DMS53 treated with DMSO at 0.1 percent for 48 hours (cell line): ENCODE results near the gene ADRB1.

Experiments used
- DNase-seq: peaks from one replicate; lab custom pipeline; 2025; ENCODE audit not compliant: unreplicated experiment; lab: John Stamatoyannopoulos, UW

ADRB1 gene

DNA sequence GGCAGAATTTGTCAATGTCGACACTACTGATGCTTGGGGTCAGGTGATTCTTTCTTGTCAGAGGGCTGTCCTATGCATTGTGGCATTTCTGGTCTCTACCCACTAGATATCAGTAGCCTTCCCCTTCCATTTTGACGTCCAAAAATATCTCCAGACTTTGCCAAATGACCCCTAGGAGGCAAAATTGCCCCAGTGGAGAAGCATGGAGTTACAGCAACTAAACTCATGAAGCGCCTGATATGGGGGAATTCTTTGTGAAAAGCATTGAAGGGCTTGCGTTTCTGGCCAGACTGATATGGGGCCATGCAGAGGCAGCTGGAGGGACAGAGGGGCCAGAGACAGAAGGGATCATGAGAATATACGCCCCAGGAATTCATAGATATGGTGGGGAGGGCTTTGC, 43.6 kb downstream of the ADRB1 start:
- no peak for DNase-seq

DNA sequence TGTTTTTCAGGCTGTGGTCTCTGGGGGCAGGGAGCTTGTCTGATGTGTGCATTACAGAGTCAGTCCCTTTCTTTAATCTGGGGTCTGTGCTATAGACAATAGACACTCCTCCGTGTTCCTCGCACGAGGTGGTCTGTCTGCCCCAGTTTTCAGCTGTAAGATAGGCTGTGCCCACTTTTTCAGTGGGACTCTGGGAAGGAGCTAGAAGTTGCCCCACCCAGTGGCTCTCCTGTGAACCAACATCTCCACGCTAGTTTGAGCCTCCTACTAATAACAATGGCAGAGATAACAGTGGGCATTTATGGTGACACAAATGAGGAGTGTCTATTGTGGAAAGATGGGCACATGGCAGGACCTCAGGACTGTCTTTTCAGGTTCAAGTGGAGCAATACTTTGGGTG, 44.0 kb downstream of the ADRB1 start:
- no peak for DNase-seq

DNA sequence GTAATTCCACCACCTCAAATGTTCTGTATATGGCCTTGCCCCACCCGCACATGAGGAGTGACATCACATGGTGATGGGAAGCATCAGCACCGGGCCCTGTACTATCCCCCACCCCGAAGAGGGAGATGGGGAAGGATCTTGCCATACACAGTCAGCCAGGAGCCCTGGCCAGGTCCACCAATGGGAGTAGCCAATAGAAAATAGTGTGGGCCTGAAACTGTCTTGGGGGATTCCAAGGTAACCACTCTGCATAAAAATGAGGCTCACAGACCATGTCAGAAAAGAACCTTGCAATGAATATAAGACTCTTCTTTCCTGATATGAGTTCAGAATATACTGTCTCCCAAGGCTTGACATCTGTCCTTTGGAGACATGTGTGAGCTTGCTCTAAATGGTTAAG, 51.1 kb downstream of the ADRB1 start:
- DNase-seq, result no peak

DNA sequence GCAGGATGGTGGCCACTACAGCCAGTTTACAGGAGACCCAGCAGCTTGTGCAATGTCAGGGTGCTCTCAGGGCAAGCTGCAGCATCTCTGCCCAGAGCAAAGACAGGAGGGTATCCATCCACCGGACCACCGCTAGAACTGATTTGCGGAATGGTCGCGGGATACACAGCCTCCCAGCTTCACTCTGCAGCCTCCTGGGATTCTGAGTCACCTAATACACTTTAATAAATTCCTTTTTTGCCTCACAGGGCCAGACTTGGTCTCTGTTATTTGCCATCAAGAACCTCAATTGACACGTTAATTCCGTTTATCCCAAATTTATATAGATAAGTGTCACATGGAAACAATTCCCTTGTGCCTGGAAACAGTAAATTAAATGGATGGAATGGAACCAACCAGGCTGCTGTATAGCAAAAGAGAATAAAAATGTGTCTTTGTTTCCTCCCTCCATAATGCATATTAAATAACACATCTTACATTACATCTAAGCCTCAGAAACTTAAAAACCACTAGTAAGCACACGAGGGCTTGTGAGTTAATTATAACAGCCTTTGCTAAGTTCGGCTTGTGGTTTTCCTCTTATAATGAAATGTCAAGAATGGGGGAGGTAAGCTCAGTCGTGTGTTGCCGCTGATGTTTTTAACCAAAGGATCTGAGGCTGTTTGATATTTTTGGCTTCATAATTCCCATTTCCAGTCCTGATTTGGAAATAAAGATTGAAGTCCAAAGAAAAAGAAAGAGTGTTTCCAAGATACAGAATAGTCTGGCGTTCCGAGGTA, 52.1 kb downstream of the ADRB1 start:
- DNase-seq, result no peak
